Stimulated activated CD4-positive, alpha-beta T cell treated with anti-CD3 and anti-CD28 coated beads, Interleukin-1b, Interleukin-23, amount 100 ng/mL, for 24 hours (primary cell): ENCODE measurements around the gene CLASP1.
"Not testable (repeated sequence)": the region's sequence is repeated elsewhere in the genome, so short reads cannot be mapped to it uniquely, and the experiment has no call there.

Experiments used
- DNase-seq, 4 experiments: peaks; one replicate each; pipeline ENCODE4 v3.0.0-alpha.2; 2020; ENCODE audit warnings: low read depth in 4 of 4, low spot score in 1 of 4

CLASP1 gene

GRCh38 chr2:121663434-121663833 is 14.2 kb upstream of the CLASP1 start:
- no peak for DNase-seq

- DNase-seq: no peak
These were observed 13.4 kb upstream of the CLASP1 start for GRCh38 chr2:121662656-121663055.

- DNase-seq: no peak
These were observed 10.7 kb upstream of the CLASP1 start for GRCh38 chr2:121659933-121660332.

GRCh38 chr2:121658393-121658792 is 9.1 kb upstream of the CLASP1 start:
- DNase-seq: not testable (repeated sequence)

GRCh38 chr2:121653035-121653434 is 3.8 kb upstream of the CLASP1 start:
- DNase-seq: no peak

GRCh38 chr2:121650315-121650930 is 1.2 kb upstream of the CLASP1 start:
- DNase-seq: peak in 3 of 4 experiments; percentile 8 to 25 (median 12)

GRCh38 chr2:121649596-121650314 is 493 bp upstream of the CLASP1 start:
- DNase-seq: peak; percentile 78 to 93 (median 86)

- peak in 3 of 4 experiments; percentile 21 to 35 (median 27) for DNase-seq
These were observed 785 bp downstream of the CLASP1 start for GRCh38 chr2:121648206-121649148.

- DNase-seq: no peak
These were observed 1.9 kb downstream of the CLASP1 start for GRCh38 chr2:121647396-121647795.

- DNase-seq: no peak
These were observed 4.5 kb downstream of the CLASP1 start for GRCh38 chr2:121644715-121645114.

GRCh38 chr2:121643877-121644276 is 5.4 kb downstream of the CLASP1 start:
- DNase-seq: no peak

GRCh38 chr2:121640380-121641316 is 8.6 kb downstream of the CLASP1 start:
- DNase-seq: no peak

- not testable (repeated sequence) for DNase-seq
These were observed 9.4 kb downstream of the CLASP1 start for GRCh38 chr2:121639846-121640245.

- no peak for DNase-seq
These were observed 10.9 kb downstream of the CLASP1 start for GRCh38 chr2:121638333-121638732.

- no peak for DNase-seq
These were observed 13.9 kb downstream of the CLASP1 start for GRCh38 chr2:121635371-121635770.

GRCh38 chr2:121634354-121635307 is 14.6 kb downstream of the CLASP1 start:
- no peak for DNase-seq

- DNase-seq: no peak
These were observed 15.8 kb downstream of the CLASP1 start for GRCh38 chr2:121633463-121633862.

GRCh38 chr2:121627525-121628050 is 21.7 kb downstream of the CLASP1 start:
- no peak for DNase-seq
